Measurements from ENCODE around the gene DNASE1L2. TPM values are rescaled to one million over a fixed set of nuclear protein-coding genes. Genes with fewer than 3 reads are reported as not detected.
A peak's percentile ranks its signal among the peaks of the same experiment; 100 is the strongest.

Gene DNASE1L2
- total and polyA plus RNA-seq, 10 of the 15 experiments (the other 5 are each of a cell fraction or from before 2014, with no cell fraction given): 0.06 to 1.5 (median 0.29) TPM

GRCh38 chr16:2206420-2206779, 29.8 kb upstream of the DNASE1L2 start:
- DNase-seq (ENCODE audit: low read depth, low spot score): no peak
- peak overlapping the region; percentile 96; the same call in 1 of the 2 replicates for H3K27ac ChIP-seq (ENCODE audit: control insufficient read depth, insufficient read depth)
- ChIA-PET POLR2A (interaction anchor here (0.5 to 1.5 kb wide), 5 partner anchors 8 to 282 kb away, joined by 3 to 9 read pairs (median 4); partner anchors contain the start of genes ECI1, PGP and TRAF7), CTCF (interaction anchor here (0.6 kb wide), 1 partner anchor 121 kb away, joined by 3 read pairs; no protein-coding TSS in a partner anchor), SMC1A (ENCODE audit: uncharacterized antibody, unreplicated experiment) (no interaction called here), RAD21 (ENCODE audit: unreplicated experiment) (interaction anchor here (1.5 kb wide), 1 partner anchor 8 kb away, joined by 3 read pairs; the partner anchor contains the start of gene PGP)
- H3K4me2 ChIP-seq (ENCODE audit: control insufficient read depth, insufficient read depth): peak overlapping the region; percentile 89
- no TSS peak for BruUV-seq (replicated peaks)
- no peaks in the 10 kb centered on the region for H3K27me3 ChIP-seq (replicated peaks in 1 of 2; ENCODE audit: control insufficient read depth in 2 of 2, insufficient read depth in 2 of 2, low read length in 1 of 2)
- peak overlapping the region; percentile 93 for H3K4me3 ChIP-seq
- H3K79me2 ChIP-seq (ENCODE audit: control insufficient read depth, insufficient read depth, low read length): peaks cover 20% of the 10 kb centered on the region
- WGBS (ENCODE audit: insufficient coverage, insufficient replicate concordance, low lambda C conversion rate, missing lambda C conversion rate): 54% methylated on average over 18 of the region's 18 CpGs
- peaks cover 6% of the 10 kb centered on the region; the same call in 1 of the 2 replicates for H3K4me1 ChIP-seq (ENCODE audit: control insufficient read depth, insufficient read depth, low read length)
- H4K20me1 ChIP-seq (ENCODE audit: control insufficient read depth, insufficient read depth): no peaks in the 10 kb centered on the region
- H3K9ac ChIP-seq (ENCODE audit: control insufficient read depth, insufficient read depth, low read length): peak overlapping the region; percentile 78
- H3K9me3 ChIP-seq (replicated peaks; ENCODE audit: control insufficient read depth, insufficient read depth, low read length): no peaks in the 10 kb centered on the region
- peaks cover 8 to 19% of the 10 kb centered on the region in 2 experiments; a peak in 3 of 4 replicates for H3K36me3 ChIP-seq (ENCODE audit: control insufficient read depth in 2 of 2, insufficient read depth in 2 of 2, low read length in 1 of 2)
- in situ Hi-C loops (cut with MboI) (no loop called here), intact Hi-C loops (cut with micrococcal nuclease; ENCODE audit: unreplicated experiment) (loop anchor here (5.0 kb wide), 1 partner anchor 46 kb away; the partner anchor contains the start of gene ECI1)
- H2AFZ ChIP-seq (ENCODE audit: control insufficient read depth, low read depth, low read length): no peak overlapping the region
- ATAC-seq: no peak
- FAIRE-seq: no peak
- no peak for TF ChIP-seq CHD2 (IDR thresholded peaks at IDR 0.05; ENCODE audit: borderline replicate concordance, low read depth, low read length)
- no peak for TF ChIP-seq GABPA (IDR thresholded peaks at IDR 0.05; ENCODE audit: low read depth)
- no peak for TF ChIP-seq TAF1 (IDR thresholded peaks at IDR 0.05; ENCODE audit: borderline replicate concordance, low read depth, low read length)
- no peak for TF ChIP-seq RAD51 (IDR thresholded peaks at IDR 0.05)
- TF ChIP-seq PKNOX1 (IDR thresholded peaks at IDR 0.05): no peak

All from GM12878 (cell line).